ENCODE measurements around the gene FYB2. TPM values are rescaled to one million over a fixed set of nuclear protein-coding genes. Genes with fewer than 3 reads are reported as not detected.

FYB2 gene
- polyA plus RNA-seq, 1 donor (not counting 4 experiments of a cell fraction or from before 2014, with no cell fraction given), result not detected

GRCh38 chr1:56849750-56850149 lies 30.5 kb upstream of the FYB2 start:
- DNase-seq (ENCODE audit: low read depth, low spot score) (no peak), FAIRE-seq (no peak)
- Histone ChIP-seq H3K4me1 (ENCODE audit: control insufficient read depth, extremely low read depth, insufficient read depth, low read length) (no peaks in the 10 kb centered on the region), H4K20me1 (ENCODE audit: control insufficient read depth, extremely low read depth, insufficient read depth, low read length) (no peaks in the 10 kb centered on the region), H3K79me2 (ENCODE audit: control insufficient read depth, insufficient read depth, low read length) (no peaks in the 10 kb centered on the region), H3K4me2 (ENCODE audit: control insufficient read depth, extremely low read depth, insufficient read depth, low read depth, low read length) (no peak overlapping the region), H3K27ac (ENCODE audit: control insufficient read depth, insufficient read depth, low read length) (no peak overlapping the region), H3K9ac (ENCODE audit: control insufficient read depth, extremely low read depth, insufficient read depth, low read length) (no peak overlapping the region), H3K9me1 (ENCODE audit: control insufficient read depth, extremely low read depth, insufficient read depth, low read length) (no peaks in the 10 kb centered on the region), H3K27me3 (ENCODE audit: control insufficient read depth, extremely low read depth, insufficient read depth, low read length) (no peaks in the 10 kb centered on the region), H3K9me3 (ENCODE audit: control insufficient read depth, low read depth, low read length) (no peaks in the 10 kb centered on the region), H3K4me3 (ENCODE audit: control insufficient read depth in 2 of 3, extremely low read depth in 1 of 3, insufficient read depth in 2 of 3, low read depth in 1 of 3, low read length in 3 of 3) (no peak overlapping the region), H3K36me3 (ENCODE audit: control insufficient read depth in 2 of 2, extremely low read depth in 1 of 2, insufficient read depth in 2 of 2, low read length in 2 of 2) (no peaks in the 10 kb centered on the region), H2AFZ (ENCODE audit: control insufficient read depth, low read length) (no peak overlapping the region)
- TF ChIP-seq CTCF (optimal IDR thresholded peaks at IDR 0.05 in 1 of 3, IDR thresholded peaks at IDR 0.05 in 1 of 3, conservative IDR thresholded peaks at IDR 0.05 in 1 of 3; ENCODE audit: extremely low read depth in 1 of 3, insufficient read depth in 2 of 3, low read length in 3 of 3) (no peak), EZH2 (IDR thresholded peaks at IDR 0.05; ENCODE audit: low read length) (no peak)
- dilution Hi-C loops (cut with MboI; ENCODE audit: extremely low pct_ligation_motif_present, low sequenced_read_pairs), result no loop called here

DNA sequence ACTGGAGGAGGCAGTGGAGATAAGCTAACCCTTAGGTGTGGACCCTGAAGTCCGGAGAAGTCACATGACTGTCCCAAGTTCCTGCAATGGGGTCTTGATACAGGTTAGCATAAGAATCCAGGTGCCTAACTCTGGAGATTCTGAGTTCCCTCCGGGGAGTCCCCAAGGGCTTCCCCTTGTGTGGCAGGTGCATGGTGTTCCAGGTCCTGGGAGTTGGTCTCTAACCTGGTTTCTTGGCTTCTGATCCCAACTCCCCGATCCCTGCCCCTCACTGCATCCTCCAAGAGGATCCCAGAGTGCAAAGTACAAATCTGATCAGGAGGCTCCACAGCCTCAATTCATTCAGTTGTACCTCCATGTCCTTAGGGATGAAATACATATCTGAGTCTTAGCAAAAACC lies 26.1 kb upstream of the FYB2 start:
- dilution Hi-C loops (cut with MboI; ENCODE audit: extremely low pct_ligation_motif_present, low sequenced_read_pairs), result no loop called here
- no peak for FAIRE-seq

More for the DNA sequence above, 26.1 kb upstream of the FYB2 start:
- Histone ChIP-seq H2AFZ (ENCODE audit: control insufficient read depth, low read length) (no peak overlapping the region), H3K27me3 (ENCODE audit: control insufficient read depth, extremely low read depth, insufficient read depth, low read length) (no peaks in the 10 kb centered on the region), H3K9ac (ENCODE audit: control insufficient read depth, extremely low read depth, insufficient read depth, low read length) (no peak overlapping the region), H3K4me2 (ENCODE audit: control insufficient read depth, extremely low read depth, insufficient read depth, low read depth, low read length) (no peak overlapping the region), H3K27ac (ENCODE audit: control insufficient read depth, insufficient read depth, low read length) (no peak overlapping the region), H3K9me3 (ENCODE audit: control insufficient read depth, low read depth, low read length) (no peaks in the 10 kb centered on the region), H3K36me3 (ENCODE audit: control insufficient read depth in 2 of 2, extremely low read depth in 1 of 2, insufficient read depth in 2 of 2, low read length in 2 of 2) (no peaks in the 10 kb centered on the region), H3K4me1 (ENCODE audit: control insufficient read depth, extremely low read depth, insufficient read depth, low read length) (no peaks in the 10 kb centered on the region), H3K4me3 (ENCODE audit: control insufficient read depth in 2 of 3, extremely low read depth in 1 of 3, insufficient read depth in 2 of 3, low read depth in 1 of 3, low read length in 3 of 3) (no peak overlapping the region), H4K20me1 (ENCODE audit: control insufficient read depth, extremely low read depth, insufficient read depth, low read length) (no peaks in the 10 kb centered on the region), H3K79me2 (ENCODE audit: control insufficient read depth, insufficient read depth, low read length) (no peaks in the 10 kb centered on the region), H3K9me1 (ENCODE audit: control insufficient read depth, extremely low read depth, insufficient read depth, low read length) (no peaks in the 10 kb centered on the region)
- no peak for DNase-seq (ENCODE audit: low read depth, low spot score)
- no peak for TF ChIP-seq CTCF (optimal IDR thresholded peaks at IDR 0.05 in 1 of 3, IDR thresholded peaks at IDR 0.05 in 1 of 3, conservative IDR thresholded peaks at IDR 0.05 in 1 of 3; ENCODE audit: extremely low read depth in 1 of 3, insufficient read depth in 2 of 3, low read length in 3 of 3)
- no peak for TF ChIP-seq EZH2 (IDR thresholded peaks at IDR 0.05; ENCODE audit: low read length)
